ENCODE measurements around the gene DIAPH3. TPM values are rescaled to one million over a fixed set of nuclear protein-coding genes. Genes with fewer than 3 reads are reported as not detected.

Gene DIAPH3
- total RNA-seq, 4 donors from 2014 or later: 0.27 to 3.9 (median 2.1) TPM

DNA sequence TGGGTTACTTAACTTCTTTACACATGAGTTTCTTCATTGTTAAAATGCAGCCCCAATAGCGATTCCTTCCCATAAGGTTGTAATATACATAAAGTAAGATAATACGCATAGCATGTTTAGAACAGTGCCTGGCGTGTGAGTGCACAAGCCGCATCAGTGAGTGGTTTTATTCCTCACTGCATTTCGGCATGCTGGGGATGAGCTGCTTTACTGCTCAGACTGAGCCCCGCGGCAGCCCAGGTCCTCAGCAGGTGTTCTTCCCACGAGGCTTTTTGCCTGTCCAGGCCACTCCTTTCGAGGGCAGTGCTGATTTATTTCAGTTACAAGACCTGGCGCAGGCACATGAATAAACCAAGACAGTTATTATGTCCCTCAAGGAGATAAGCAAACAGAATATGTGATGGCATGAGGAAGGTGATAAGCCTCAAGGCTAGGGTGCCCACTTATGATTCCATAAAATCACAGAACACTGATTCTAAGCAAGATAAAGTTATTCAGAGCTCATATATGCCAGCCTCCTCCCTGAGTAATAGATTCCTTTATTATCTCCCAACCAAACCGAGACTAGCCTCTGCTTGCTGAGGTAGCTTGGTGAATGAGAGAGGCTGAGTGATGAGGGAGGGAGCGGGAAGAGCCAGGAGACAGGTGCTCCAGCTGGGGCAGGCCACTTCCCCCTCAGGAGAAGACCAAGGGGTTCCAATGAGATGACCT, 505.5 kb downstream of the DIAPH3 start:
- no peak overlapping the region for H3K4me3 ChIP-seq (ENCODE audit: low read depth, poor library complexity, severe bottlenecking)
- TF ChIP-seq POLR2A (IDR thresholded peaks at IDR 0.05): no peak
- TF ChIP-seq, protein P1, sequence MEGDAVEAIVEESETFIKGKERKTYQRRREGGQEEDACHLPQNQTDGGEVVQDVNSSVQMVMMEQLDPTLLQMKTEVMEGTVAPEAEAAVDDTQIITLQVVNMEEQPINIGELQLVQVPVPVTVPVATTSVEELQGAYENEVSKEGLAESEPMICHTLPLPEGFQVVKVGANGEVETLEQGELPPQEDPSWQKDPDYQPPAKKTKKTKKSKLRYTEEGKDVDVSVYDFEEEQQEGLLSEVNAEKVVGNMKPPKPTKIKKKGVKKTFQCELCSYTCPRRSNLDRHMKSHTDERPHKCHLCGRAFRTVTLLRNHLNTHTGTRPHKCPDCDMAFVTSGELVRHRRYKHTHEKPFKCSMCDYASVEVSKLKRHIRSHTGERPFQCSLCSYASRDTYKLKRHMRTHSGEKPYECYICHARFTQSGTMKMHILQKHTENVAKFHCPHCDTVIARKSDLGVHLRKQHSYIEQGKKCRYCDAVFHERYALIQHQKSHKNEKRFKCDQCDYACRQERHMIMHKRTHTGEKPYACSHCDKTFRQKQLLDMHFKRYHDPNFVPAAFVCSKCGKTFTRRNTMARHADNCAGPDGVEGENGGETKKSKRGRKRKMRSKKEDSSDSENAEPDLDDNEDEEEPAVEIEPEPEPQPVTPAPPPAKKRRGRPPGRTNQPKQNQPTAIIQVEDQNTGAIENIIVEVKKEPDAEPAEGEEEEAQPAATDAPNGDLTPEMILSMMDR (IDR thresholded peaks at IDR 0.05): no peak
- intact Hi-C loops (cut with DNase I; ENCODE audit: low total_unique reads): no loop called here
- no peak for DNase-seq (ENCODE audit: low spot score in 2 of 2)
- 51 to 63% methylated on average over 12 of the region's 12 CpGs for WGBS, 2 donors

DNA sequence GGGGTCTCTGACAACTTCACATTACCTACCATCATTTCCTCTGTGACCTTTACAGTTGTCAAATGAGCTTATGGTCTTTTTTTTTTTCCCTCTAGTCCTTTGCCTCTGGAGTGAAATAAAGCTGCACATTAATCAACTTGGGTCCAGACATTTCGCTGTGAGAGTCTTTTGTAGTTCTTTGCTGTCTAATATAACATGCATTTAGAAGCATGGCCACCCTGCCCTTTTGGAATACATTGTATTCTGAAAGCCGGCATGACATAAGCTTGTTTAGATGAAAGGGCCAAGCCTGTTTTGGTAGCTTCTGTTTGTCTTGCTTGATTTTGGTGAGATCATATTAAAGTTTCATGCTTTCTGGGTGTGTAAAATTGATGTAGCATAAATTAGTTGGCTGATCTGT, 509.8 kb downstream of the DIAPH3 start:
- intact Hi-C loops (cut with DNase I; ENCODE audit: low total_unique reads): no loop called here
- WGBS, 2 donors: 85 to 93% methylated on average over 2 of the region's 2 CpGs
- TF ChIP-seq, protein P1 (IDR thresholded peaks at IDR 0.05): no peak
- no peak for TF ChIP-seq POLR2A (IDR thresholded peaks at IDR 0.05)
- no peak for DNase-seq (ENCODE audit: low spot score in 2 of 2)
- no peak overlapping the region for H3K4me3 ChIP-seq (ENCODE audit: low read depth, poor library complexity, severe bottlenecking)

DNA sequence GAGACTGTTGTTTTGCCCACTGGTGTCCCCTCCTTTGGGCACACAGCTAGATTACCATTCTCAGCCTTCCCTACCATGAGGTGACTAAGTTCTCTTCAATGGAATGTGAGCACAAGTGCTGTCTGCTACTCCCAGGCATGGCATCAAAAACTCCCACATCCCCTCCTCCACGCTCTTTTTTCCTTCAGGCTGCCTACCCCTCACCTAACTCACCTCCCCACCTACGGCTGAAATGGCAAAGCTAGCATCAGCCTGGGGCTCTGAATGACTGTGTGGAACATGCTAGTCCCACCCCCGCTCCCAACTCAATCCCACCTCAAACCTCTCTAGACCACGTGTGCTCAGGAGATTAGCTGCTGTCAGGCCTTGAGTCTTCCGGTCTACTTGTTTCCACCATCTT, 512.2 kb downstream of the DIAPH3 start:
- H3K4me3 ChIP-seq (ENCODE audit: low read depth, poor library complexity, severe bottlenecking): no peak overlapping the region
- TF ChIP-seq POLR2A (IDR thresholded peaks at IDR 0.05): no peak
- TF ChIP-seq, protein P1 (IDR thresholded peaks at IDR 0.05): no peak
- WGBS, 2 donors: 87 to 90% methylated on average over 5 of the region's 5 CpGs
- intact Hi-C loops (cut with DNase I; ENCODE audit: low total_unique reads): no loop called here
- no peak for DNase-seq (ENCODE audit: low spot score in 2 of 2)

DNA sequence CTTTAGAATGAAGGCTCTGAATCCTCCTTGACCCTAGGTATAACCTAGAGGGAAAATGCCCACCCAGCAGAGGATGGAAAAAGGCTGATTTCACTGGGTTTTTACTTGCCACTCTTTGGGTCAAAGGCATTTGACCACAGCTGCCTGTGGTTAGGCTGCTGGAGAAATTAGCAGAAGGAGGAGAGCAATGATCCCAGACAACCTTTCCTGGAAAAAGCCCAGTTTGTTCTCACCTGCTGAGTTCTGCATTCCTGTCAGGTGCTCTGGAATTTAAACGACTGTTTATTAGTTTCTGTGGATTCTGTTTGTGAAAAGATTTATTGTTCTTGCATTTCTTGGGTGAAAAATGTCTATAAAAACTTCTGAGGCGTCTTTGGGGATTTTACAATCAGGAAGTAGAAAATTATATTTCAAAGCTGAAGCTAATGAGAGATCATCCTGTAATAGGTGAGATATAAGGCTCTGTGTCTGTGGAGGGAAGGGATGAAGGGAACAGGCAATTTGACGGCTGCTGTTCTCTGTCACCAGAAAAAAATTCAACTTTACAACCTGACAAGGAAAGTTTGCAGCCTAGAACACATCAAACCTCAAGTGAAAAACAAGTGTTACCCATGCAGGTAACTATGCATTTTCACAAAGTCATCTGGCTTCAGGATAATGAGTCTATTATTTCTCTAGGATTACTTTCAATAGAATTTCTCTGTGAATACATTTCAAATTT, 519.7 kb downstream of the DIAPH3 start:
- H3K4me3 ChIP-seq (ENCODE audit: low read depth, poor library complexity, severe bottlenecking): no peak overlapping the region
- TF ChIP-seq, protein P1 (IDR thresholded peaks at IDR 0.05): no peak
- no peak for TF ChIP-seq POLR2A (IDR thresholded peaks at IDR 0.05)
- no peak for DNase-seq (ENCODE audit: low spot score in 2 of 2)
- 21 to 27% methylated on average over 3 of the region's 3 CpGs for WGBS, 2 donors
- intact Hi-C loops (cut with DNase I; ENCODE audit: low total_unique reads): no loop called here

DNA sequence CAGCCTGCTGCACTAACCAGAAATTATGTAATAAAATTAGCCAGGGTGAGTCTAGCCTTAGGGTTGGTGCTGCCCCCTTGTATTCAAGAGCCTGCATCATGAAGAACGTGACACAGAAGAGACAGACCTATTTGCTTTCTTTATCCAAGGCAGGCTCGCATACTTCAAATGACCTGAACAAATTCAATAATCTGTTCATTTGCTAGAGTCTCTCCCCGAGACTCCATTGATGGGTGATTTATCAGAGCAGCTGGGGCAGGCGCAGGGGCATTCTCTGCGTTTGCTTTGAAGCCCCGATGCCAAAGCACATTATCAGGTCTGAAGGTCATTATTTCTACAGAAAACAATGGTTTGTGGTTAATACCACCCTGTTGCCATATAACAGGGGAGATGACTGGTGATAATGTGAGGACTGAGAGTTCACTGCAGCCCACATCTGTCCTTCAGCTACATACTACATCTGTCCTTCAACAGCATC, 520.3 kb downstream of the DIAPH3 start:
- no peak for TF ChIP-seq POLR2A (IDR thresholded peaks at IDR 0.05)
- TF ChIP-seq, protein P1 (IDR thresholded peaks at IDR 0.05): no peak
- DNase-seq (ENCODE audit: low spot score in 2 of 2): no peak
- no peak overlapping the region for H3K4me3 ChIP-seq (ENCODE audit: low read depth, poor library complexity, severe bottlenecking)
- intact Hi-C loops (cut with DNase I; ENCODE audit: low total_unique reads): no loop called here
- 80 to 85% methylated on average over 6 of the region's 6 CpGs for WGBS, 2 donors

Measured in lower leg skin (tissue), 4 donors.